CD14-positive monocyte (primary cell): ENCODE data around the gene CHRM5. TPM values are rescaled to one million over a fixed set of nuclear protein-coding genes. Genes with fewer than 3 reads are reported as not detected.

Experiments
- DNase-seq, 3 donors: peaks; one replicate each; pipeline ENCODE4 v3.0.0-alpha.2; 2011 to 2022
- H2AFZ ChIP-seq: 2 replicates; pipeline ENCODE4 v1.6.0; 2012; ENCODE audit warnings: mild to moderate bottlenecking, low read depth, low read length, inconsistent platforms; ENCODE audit not compliant: insufficient read depth, poor library complexity, severe bottlenecking
- H3K27ac ChIP-seq, 2 donors: 1 replicate in 1 of 2; 2 replicates in 1 of 2; pipeline ENCODE4 v1.5.1; 2012 to 2013; ENCODE audit warnings: low read length in 2 of 2, control low read depth in 1 of 2, inconsistent platforms in 1 of 2, low read depth in 1 of 2, mild to moderate bottlenecking in 1 of 2
- H3K27me3 ChIP-seq, 2 donors: one replicate each; pipeline versions ENCODE4 v1.6.0 to v1.6.1; 2011 to 2013; ENCODE audit warnings: low read length in 2 of 2; ENCODE audit not compliant: control insufficient read depth in 2 of 2, insufficient read depth in 2 of 2
- H3K36me3 ChIP-seq, 2 donors: replicated peaks in 1 of 2; 1 replicate in 1 of 2; 2 replicates in 1 of 2; pipeline versions ENCODE4 v1.5.1 to v1.6.1; 2012 to 2013; ENCODE audit warnings: low read length in 2 of 2, control low read depth in 1 of 2, inconsistent platforms in 1 of 2, mild to moderate bottlenecking in 1 of 2; ENCODE audit not compliant: insufficient read depth in 2 of 2, control insufficient read depth in 1 of 2
- H3K4me1 ChIP-seq, 2 donors: 1 replicate in 1 of 2; 2 replicates in 1 of 2; pipeline versions ENCODE4 v1.5.1 to v1.6.1; 2012 to 2013; ENCODE audit warnings: low read length in 2 of 2, control low read depth in 1 of 2, inconsistent platforms in 1 of 2, mild to moderate bottlenecking in 1 of 2, moderate library complexity in 1 of 2; ENCODE audit not compliant: insufficient read depth in 2 of 2, control insufficient read depth in 1 of 2
- H3K4me2 ChIP-seq: replicated peaks from 2 replicates; pipeline ENCODE3; 2012; ENCODE audit warnings: low read length, moderate library complexity, mild to moderate bottlenecking; ENCODE audit not compliant: poor library complexity, severe bottlenecking; ENCODE audit errors: extremely low read depth
- H3K4me3 ChIP-seq, 3 experiments: fragments of 200-600 bp in 1 of 3; sonication (generic) in 1 of 3; replicated peaks in 1 of 3; 1 replicate in 2 of 3; 2 replicates in 1 of 3; pipeline ENCODE4 v1.5.1; 2011 to 2013; ENCODE audit warnings: low read length in 3 of 3, mild to moderate bottlenecking in 3 of 3, control low read depth in 2 of 3, low read depth in 2 of 3, inconsistent platforms in 1 of 3, moderate library complexity in 1 of 3
- H3K79me2 ChIP-seq: 2 replicates; pipeline ENCODE4 v1.6.0; 2012; ENCODE audit warnings: mild to moderate bottlenecking, control low read depth, inconsistent platforms, low read length, moderate library complexity; ENCODE audit not compliant: insufficient read depth
- H3K9ac ChIP-seq: 2 replicates; pipeline ENCODE4 v1.6.0; 2017; ENCODE audit warnings: low read length, mild to moderate bottlenecking; ENCODE audit not compliant: insufficient read depth, poor library complexity, severe bottlenecking
- H3K9me3 ChIP-seq, 2 donors: replicated peaks in 1 of 2; 1 replicate in 1 of 2; 2 replicates in 1 of 2; pipeline versions ENCODE4 v1.5.1 to v1.6.1; 2012 to 2013; ENCODE audit warnings: low read length in 2 of 2, control low read depth in 1 of 2; ENCODE audit not compliant: control insufficient read depth in 1 of 2, insufficient read depth in 1 of 2
- H4K20me1 ChIP-seq: 2 replicates; pipeline ENCODE4 v1.6.0; 2012; ENCODE audit warnings: mild to moderate bottlenecking, low read length, control low read depth, moderate library complexity; ENCODE audit not compliant: insufficient read depth
- H3K27ac Mint-ChIP-seq, 7 donors: one replicate each; pipeline ENCODE4 v1.8.0; 2020; ENCODE audit warnings: mild to moderate bottlenecking in 7 of 7, mixed read lengths in 7 of 7, moderate library complexity in 6 of 7, inconsistent platforms in 2 of 7
- H3K27me3 Mint-ChIP-seq, 3 donors: one replicate each; pipeline ENCODE4 v1.8.0; 2021 to 2022; ENCODE audit warnings: low read depth in 3 of 3, mild to moderate bottlenecking in 3 of 3, mixed read lengths in 3 of 3, moderate library complexity in 3 of 3, inconsistent platforms in 1 of 3
- H3K36me3 Mint-ChIP-seq, 2 donors: one replicate each; pipeline ENCODE4 v1.8.0; 2020; ENCODE audit warnings: mixed read lengths in 2 of 2, inconsistent platforms in 1 of 2, mild to moderate bottlenecking in 1 of 2
- H3K4me1 Mint-ChIP-seq: one replicate; pipeline ENCODE4 v1.8.0; 2020; ENCODE audit warnings: mild to moderate bottlenecking, mixed read lengths
- H3K4me3 Mint-ChIP-seq, 2 donors: one replicate each; pipeline ENCODE4 v1.8.0; 2020; ENCODE audit warnings: mild to moderate bottlenecking in 2 of 2, mixed read lengths in 2 of 2, moderate library complexity in 1 of 2
- H3K9me3 Mint-ChIP-seq, 7 donors: one replicate each; pipeline ENCODE4 v1.8.0; 2020 to 2022; ENCODE audit warnings: mixed read lengths in 7 of 7, mild to moderate bottlenecking in 6 of 7, moderate library complexity in 6 of 7, inconsistent platforms in 2 of 7
- CTCF ChIP-seq: fragments of 200-600 bp; IDR thresholded peaks from one replicate; pipeline ENCODE4 v1.8.0; 2022; ENCODE audit warnings: antibody characterized with exemption, mild to moderate bottlenecking
- WGBS: methylation state at CpG from one replicate; pipeline ENCODE4 v1.1.5; 2013; ENCODE audit warnings: missing lambda C conversion rate; ENCODE audit not compliant: insufficient coverage; 5-methylcytosine and 5-hydroxymethylcytosine counted together
- intact Hi-C, 2 donors: fragments of 100-400 bp; cut with micrococcal nuclease; formaldehyde crosslinking; loops; one replicate each; pipeline versions ENCODE4 v1.15.0 to v1.15.1; 2023
- polyA plus RNA-seq, 3 donors: library from polyadenylated mRNA; depleted of rRNA in 1 of 3; unstranded in 2 of 3; stranded (reverse) in 1 of 3; fragments of 300-500 nt in 2 of 3; fragments of >200 nt in 1 of 3; fragmentation: Illumina TruSeq in 2 of 3; gene quantifications; 1 replicate in 2 of 3; 2 replicates in 1 of 3; pipeline ENCODE4 v1.2.3, GENCODE V29; 2012 to 2021

CHRM5 gene
- polyA plus RNA-seq, 3 donors, result not detected

DNA sequence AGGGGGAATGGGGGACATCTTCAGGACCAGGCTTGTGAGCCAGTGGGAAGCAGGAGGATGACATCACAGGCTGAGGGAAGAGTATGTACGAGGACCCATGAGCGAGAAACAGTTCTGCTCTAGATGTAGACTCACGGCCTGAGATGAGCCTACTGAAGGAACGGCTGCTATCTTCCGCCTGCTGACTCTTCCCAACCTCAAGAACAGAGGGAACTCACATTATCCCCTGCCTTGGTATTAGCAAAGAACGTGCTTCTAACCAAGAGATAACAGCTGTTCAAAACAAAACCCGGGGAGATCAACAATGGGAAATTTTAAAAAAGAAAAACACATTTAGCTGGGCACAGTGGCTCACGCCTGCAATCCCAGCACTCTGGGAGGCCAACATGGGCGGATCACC lies 45.4 kb downstream of the CHRM5 start:
- WGBS, result 84% methylated on average over 6 of the region's 9 CpGs
- intact Hi-C loops, result no loop called here
- no peak overlapping the region for H3K27ac Mint-ChIP-seq

DNA sequence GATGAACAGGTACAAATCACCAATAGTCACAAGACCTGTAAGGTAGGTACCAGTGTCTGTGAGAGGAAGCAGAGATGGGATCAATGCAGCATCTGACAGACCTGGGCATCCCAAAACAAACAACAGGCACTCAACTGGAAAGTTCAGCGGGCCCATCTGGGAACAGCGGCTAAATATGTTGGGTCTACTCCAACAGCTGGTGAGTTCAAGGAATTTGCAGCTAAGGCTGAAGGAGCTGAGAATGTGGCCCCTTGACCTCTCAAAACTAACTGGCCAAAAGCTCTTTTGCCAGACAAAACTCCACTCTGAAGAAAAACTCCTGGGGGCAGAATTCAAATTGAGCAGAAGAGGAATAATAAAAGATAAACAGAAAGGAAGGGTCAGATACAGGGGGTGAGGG lies 46.3 kb downstream of the CHRM5 start:
- no peak overlapping the region for H3K4me2 ChIP-seq
- no peak overlapping the region for H3K27ac Mint-ChIP-seq
- no peaks in the 10 kb centered on the region for H3K27me3 ChIP-seq
- no peaks in the 10 kb centered on the region for H4K20me1 ChIP-seq
- no peak overlapping the region for H3K9ac ChIP-seq
- H3K4me1 ChIP-seq, result no peaks in the 10 kb centered on the region
- H3K36me3 ChIP-seq, result no peaks in the 10 kb centered on the region
- intact Hi-C loops, result no loop called here
- no peaks in the 10 kb centered on the region for H3K79me2 ChIP-seq
- peaks cover 0 to 5% of the 10 kb centered on the region in 2 donors for H3K9me3 ChIP-seq
- 100% methylated on average over 2 of the region's 2 CpGs for WGBS
- no peaks in the 10 kb centered on the region for H3K36me3 Mint-ChIP-seq
- no peak for DNase-seq
- TF ChIP-seq CTCF, result no peak
- H3K4me1 Mint-ChIP-seq, result no peaks in the 10 kb centered on the region
- no peak overlapping the region for H3K27ac ChIP-seq
- H3K4me3 Mint-ChIP-seq, result no peak overlapping the region
- no peak overlapping the region for H3K4me3 ChIP-seq
- peaks cover 0 to 8% (median 4%) of the 10 kb centered on the region in 7 donors for H3K9me3 Mint-ChIP-seq
- no peak overlapping the region for H2AFZ ChIP-seq
- no peaks in the 10 kb centered on the region for H3K27me3 Mint-ChIP-seq

More for the DNA sequence above, 45.4 kb downstream of the CHRM5 start:
- H3K36me3 Mint-ChIP-seq, result no peaks in the 10 kb centered on the region
- no peak overlapping the region for H3K4me2 ChIP-seq
- H3K9me3 Mint-ChIP-seq, result peaks cover 0 to 6% (median 3%) of the 10 kb centered on the region in 7 donors
- no peaks in the 10 kb centered on the region for H4K20me1 ChIP-seq
- H3K27me3 Mint-ChIP-seq, result no peaks in the 10 kb centered on the region
- H3K4me1 Mint-ChIP-seq, result no peaks in the 10 kb centered on the region
- H3K27me3 ChIP-seq, result no peaks in the 10 kb centered on the region
- DNase-seq, result no peak
- H3K9me3 ChIP-seq, result peaks cover 0 to 2% of the 10 kb centered on the region in 2 donors
- H3K9ac ChIP-seq, result no peak overlapping the region
- no peaks in the 10 kb centered on the region for H3K79me2 ChIP-seq
- no peak overlapping the region for H3K4me3 ChIP-seq
- no peak overlapping the region for H3K27ac ChIP-seq
- H3K4me1 ChIP-seq, result no peaks in the 10 kb centered on the region
- H2AFZ ChIP-seq, result no peak overlapping the region
- H3K4me3 Mint-ChIP-seq, result no peak overlapping the region
- TF ChIP-seq CTCF, result no peak
- H3K36me3 ChIP-seq, result no peaks in the 10 kb centered on the region
